T1000 (cell line): Measurements from ENCODE around the gene CCDC34.
A peak's percentile ranks its signal among the peaks of the same experiment; 100 is the strongest.

Source experiments
- DNase-seq: peaks from one replicate; lab custom pipeline; 2025; ENCODE audit warnings: mixed read lengths; lab: John Stamatoyannopoulos, UW

CCDC34 gene, protein sequence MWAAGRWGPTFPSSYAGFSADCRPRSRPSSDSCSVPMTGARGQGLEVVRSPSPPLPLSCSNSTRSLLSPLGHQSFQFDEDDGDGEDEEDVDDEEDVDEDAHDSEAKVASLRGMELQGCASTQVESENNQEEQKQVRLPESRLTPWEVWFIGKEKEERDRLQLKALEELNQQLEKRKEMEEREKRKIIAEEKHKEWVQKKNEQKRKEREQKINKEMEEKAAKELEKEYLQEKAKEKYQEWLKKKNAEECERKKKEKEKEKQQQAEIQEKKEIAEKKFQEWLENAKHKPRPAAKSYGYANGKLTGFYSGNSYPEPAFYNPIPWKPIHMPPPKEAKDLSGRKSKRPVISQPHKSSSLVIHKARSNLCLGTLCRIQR

GRCh38 chr11:27362749-27363575 lies at the start of gene CCDC34:
TSS of gene CCDC34 (minus strand) at chr11:27363215. CDS start at chr11:27363194, 21 bp downstream.
- DNase-seq: peak; percentile 79

DNA sequence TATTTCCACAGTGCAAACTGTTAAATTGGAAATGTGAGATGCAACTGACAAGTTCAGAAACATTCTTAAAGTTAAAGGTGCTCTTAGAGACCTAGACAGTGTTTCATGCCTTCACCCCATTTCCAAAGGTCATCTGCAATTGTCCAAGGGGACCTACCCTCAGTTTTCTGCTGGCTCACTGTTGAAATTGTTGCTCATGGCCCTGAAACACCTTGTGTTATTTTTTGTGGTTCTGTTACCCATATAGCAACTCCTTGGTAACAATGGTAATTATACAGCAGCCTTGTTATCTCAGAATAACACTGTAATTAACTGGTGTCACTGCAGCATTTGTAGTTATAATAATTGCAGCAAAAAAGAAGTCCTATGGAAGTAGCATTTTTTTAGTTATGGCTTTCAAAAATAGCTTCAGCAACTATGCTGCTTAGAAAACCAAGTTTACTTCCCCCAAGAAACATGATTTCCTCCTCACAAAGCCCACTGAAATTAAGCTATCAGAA lies 49.2 kb upstream of the CCDC34 start:
- DNase-seq: no peak

DNA sequence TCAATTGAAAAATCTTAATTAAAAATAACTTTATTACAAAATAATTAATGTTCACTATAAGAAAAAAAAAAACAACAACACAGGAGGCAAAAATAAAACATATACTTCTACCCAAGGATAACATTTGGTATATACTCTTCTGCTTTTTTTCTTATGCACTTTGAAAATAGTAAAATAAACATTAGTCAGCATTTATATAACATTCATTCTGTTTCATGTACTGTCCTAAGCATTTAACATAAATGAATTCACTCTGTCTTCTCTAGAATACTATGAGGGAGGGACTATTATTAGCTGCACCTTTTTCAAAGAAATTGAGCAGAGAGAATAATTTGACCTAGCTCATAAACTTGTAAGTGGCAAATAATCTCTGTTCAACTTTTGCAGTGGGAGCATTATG lies 48.3 kb upstream of the CCDC34 start:
- no peak for DNase-seq

- no peak for DNase-seq
Measured at GRCh38 chr11:27410272-27410671, 47.3 kb upstream of the CCDC34 start.

DNA sequence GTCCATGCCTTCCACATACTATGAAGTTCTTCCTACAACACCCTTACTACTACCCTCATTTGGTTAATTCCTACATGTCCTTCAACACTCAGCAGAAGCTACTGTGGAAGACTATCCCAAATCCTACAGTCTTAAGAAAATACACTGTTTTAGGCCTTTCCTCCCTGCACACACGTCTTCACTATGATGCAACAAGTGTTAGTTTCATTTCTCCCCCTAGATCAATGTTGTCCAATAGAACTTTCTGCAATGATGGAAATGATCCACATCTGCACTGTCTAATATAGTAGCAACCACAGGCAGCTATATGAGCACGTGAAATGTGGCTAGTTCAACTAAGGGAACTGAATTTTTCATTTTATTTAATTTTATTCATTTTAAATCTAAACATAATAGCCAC lies 46.7 kb upstream of the CCDC34 start:
- no peak for DNase-seq

DNA sequence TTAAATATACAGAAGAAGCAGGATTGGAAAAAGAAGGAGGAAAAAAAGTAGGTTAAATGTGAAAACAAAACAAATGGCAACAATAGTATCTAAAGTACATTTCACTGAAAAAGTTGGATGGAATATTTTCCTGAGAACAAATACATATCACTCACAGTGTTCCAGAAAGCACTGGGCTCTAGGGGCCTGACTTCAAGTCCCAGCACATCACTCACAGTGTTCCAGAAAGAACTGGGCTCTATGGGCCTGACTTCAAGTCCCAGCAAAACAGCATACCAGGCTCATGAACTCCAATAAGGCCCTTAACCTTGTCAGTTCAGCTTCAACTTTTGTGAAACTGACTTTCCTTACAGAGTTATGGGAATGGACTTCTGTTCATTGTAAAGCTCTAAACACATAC lies 46.0 kb upstream of the CCDC34 start:
- DNase-seq: no peak

DNA sequence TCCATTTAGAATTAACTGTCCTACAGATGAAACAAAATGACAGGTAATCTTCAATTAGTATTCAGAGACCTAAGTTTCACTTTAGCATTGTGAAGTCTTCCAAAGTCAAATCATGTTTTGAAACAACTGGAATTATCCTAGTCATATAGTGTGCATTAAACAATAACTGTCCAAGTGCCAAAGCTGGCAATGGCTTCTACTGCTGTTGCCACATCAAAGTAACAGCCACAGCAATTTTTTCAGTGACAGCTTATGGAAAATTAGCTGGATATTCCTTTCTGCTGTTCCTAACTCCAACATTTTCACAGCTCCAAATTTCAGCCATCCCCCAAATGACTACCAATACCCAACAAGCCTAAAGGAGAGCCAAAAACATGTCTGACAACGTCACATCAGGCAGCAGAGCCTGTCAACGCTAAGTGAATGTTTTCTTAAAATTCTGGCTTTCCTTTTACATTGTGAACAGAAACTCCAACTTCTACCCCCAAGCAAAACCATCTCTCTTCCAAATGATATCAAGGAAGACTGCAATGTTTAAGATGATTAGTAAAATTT lies 45.3 kb upstream of the CCDC34 start:
- no peak for DNase-seq

DNA sequence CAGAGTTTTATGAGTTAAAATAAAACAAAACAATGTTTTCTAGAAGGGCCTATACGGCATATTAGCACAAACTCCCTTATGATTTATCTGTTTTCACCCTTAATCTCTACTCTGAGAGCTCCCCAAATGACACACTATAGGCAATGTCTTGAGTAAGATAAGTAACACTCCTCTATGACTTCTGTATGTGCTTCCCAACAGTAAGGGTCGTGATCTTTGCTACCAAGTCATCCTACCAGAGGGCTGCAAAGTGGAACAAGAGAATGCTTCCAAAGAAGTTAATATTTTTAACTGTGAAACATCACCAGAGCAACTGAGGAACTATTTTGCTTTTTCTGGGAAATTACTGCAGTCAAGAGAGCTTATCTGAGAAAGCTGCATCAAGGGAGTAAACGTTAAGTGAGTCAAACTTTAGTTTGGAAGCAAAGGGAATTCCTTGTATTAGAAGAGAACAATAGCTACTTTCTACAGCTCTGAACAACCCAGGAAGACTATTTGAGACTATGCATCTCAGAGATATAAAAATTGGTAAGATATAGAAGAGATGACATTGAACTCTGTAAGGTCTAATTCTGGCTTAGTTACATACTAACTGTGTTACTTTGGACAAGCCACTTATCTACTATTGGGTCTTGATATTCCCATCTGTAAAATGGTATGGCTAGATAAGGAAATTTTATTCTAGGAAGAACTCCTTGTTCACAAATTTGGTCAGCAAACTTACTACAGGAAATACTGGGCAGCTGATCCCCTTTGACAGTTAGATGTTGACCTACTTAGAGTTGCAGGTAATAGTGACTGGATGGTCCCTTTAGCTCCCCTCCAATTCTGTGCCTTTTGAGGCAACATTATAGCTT lies 43.7 kb upstream of the CCDC34 start:
- no peak for DNase-seq

- DNase-seq: no peak
Measured at GRCh38 chr11:27405134-27405533, 42.1 kb upstream of the CCDC34 start.

DNA sequence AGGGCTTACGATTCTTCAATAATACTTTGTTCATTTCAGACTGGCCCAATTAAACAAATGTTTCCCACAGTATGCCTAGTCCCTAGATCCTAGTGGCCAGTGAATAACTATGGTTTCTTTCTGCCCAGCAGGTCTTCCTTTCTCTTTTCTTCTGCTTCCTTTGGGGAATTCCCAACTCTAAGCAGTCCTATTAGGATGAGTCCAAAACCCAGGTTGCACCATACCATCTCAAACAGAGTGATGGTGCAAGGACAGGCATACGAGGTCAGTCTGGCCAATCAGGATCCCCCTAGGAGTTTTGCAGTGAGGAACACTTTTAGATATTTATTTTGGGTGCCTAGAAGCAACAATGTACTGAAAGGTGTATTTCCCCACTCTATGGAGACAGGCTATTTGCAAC lies 41.4 kb upstream of the CCDC34 start:
- no peak for DNase-seq

DNA sequence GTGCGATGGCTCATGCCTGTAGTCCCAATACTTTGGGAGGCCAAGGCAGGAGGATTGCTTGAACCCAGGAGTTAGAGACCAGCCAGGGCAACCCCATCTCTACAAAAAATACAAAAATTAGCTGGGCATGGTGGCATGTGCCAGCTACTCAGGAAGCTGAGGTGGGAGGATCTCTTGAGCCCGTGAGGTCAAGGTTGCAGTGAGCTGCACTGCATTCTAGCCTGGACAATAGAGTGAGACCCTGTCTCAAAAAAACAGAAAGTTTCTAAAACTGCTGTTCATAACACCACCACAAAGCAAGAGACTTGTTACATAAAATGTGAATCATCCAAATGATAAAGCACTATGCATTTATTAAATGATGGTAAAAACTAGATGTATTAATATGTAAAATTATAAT lies 40.2 kb upstream of the CCDC34 start:
- no peak for DNase-seq

- no peak for DNase-seq
Measured at GRCh38 chr11:27402450-27402849, 39.4 kb upstream of the CCDC34 start.

GRCh38 chr11:27401833-27402316 lies 38.9 kb upstream of the CCDC34 start:
- DNase-seq: no peak

DNA sequence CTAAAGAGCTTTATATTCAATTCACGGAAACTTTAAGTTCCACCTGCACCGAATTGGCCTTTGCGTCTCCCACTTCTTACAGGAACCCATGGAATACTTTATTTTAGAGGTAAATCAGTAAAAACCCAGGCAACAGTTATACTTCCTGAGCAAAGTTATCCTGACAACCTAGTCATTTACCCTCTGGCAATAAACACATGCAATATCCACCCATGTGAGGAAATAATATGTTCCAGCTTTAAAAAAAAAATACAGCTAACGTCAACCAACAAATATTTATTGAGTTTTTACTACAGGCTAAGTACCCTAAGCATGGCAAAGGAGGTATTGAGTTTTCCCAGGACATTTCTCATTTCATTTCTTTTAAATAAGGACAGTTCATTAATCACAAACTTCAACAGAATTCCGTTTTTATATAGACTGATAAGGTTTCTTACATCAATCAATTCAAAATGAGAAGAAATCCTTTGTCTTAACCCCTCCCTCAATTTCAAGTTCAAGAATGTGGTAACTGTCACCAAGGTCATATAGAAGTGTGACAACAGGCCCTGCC lies 38.3 kb upstream of the CCDC34 start:
- DNase-seq: no peak

GRCh38 chr11:27398400-27398770 lies 35.4 kb upstream of the CCDC34 start:
- no peak for DNase-seq

GRCh38 chr11:27397624-27398399 lies 34.8 kb upstream of the CCDC34 start:
- no peak for DNase-seq

GRCh38 chr11:27396259-27396839 lies 33.3 kb upstream of the CCDC34 start:
- DNase-seq: no peak

DNA sequence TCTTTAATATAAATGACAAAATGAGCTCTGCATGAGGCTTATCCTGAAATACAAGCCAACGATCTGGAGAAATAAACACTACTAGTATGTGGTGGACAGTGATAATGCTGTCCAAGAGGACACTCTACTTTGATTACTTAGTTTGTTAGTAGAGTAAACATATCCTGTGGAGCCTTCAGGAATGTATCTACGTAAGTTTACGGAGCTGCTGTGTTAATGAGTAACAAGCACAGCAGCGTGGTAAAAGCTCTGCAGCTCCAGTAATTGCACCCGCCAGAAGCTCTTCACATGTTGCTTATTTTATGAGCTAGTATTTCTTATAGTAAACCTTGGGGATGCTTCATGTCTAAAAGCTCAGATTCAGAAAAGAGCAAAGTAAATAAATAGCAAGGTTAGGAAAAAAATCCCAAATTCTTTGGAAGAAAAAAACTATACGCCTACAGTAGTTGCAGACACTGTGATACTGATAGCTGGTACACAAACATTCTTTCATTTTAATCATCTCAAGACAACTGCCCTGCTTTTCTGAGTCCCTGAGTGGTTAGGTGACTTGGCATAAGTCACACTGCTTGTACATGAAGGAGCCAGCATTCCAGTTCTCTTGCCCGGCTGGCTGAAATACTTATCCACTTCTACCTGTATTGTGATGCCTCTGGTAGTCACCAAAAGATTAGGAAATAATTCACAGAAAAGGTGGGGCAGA lies 32.7 kb upstream of the CCDC34 start:
- DNase-seq: no peak

GRCh38 chr11:27394781-27395228 lies 31.8 kb upstream of the CCDC34 start:
- DNase-seq: no peak
